HEK293T (cell line): ENCODE measurements around the gene CABYR.

Experiments
- BHLHE40 ChIP-seq: fragments of 450-650 bp; IDR thresholded peaks from 2 replicates; pipeline ENCODE4 v1.6.1; 2016; ENCODE audit warnings: mild to moderate bottlenecking, moderate library complexity, borderline replicate concordance
- FOXA1 ChIP-seq: fragments of 450-650 bp; IDR thresholded peaks from 2 replicates; pipeline ENCODE4 v1.6.1; 2016; ENCODE audit warnings: mild to moderate bottlenecking
- FOXK2 ChIP-seq: fragments of 450-650 bp; IDR thresholded peaks from 2 replicates; pipeline ENCODE4 v1.6.1; 2016; ENCODE audit warnings: mild to moderate bottlenecking
- L3MBTL2 ChIP-seq: fragments of 450-650 bp; conservative IDR thresholded peaks from 2 replicates; pipeline ENCODE4 v1.6.1; 2016; ENCODE audit warnings: mild to moderate bottlenecking
- SUZ12 ChIP-seq: fragments of 450-650 bp; IDR thresholded peaks from 2 replicates; pipeline ENCODE4 v1.6.1; 2016; ENCODE audit warnings: mild to moderate bottlenecking

DNA sequence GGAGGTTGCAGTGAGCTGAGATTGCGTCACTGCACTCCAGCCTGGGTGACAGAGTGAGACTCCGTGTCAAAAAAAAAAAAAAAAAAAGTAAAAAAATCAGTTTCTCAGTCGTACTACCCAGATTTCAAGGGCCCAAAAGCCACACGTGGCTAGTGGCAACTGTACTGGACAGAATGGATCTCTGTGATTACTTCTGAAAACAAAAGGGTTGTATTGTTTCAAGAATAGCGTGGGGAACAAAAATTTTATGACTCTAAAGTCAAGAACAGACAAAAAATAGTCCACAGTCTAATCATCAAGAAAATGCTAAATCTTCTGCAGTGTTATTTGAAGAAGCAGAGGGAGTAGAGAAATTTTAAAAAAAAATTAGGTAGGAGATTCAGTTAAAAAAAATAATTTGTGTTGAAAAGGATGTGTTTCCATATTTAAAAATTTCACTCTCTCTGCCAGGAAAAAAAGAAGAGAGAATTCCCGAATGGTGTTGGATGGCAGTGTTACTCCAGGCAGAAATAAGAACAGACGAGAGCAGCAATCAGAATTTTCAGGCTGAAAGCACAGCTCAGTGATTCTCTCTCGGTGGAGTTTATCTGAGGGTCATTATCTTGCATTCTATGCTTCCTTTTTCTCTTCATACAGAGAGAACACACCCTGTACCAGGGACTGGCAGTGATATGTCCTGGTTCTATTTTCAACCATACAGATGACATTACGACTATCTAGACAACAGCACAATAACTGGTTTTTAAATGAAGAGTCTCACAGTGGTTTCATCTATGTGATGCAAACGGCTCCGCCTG is 61.8 kb downstream of the CABYR start:
- TF ChIP-seq L3MBTL2 (no peak), FOXA1 (no peak), FOXK2 (no peak), SUZ12 (no peak), BHLHE40 (no peak)
